ENCODE data around the gene DCBLD1.

DNA sequence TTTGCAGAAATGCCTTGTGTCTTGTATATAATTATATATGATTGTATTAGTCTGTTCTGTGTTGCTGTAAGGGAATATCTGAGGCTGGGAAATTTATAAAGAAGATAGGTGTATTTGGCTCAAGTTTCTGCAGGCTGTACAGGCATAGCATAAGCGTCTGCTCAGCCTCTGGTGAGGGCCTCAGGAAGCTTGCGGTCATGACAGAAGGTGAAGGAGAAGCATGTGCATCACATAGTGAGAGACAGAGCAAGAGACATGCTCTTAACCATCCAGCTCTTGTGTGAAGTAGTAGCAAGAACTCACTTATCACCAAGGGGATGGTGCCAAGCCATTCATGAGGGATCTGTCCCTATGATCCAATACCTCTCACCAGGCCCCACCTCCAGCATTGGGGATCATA lies 6.5 kb downstream of the DCBLD1 start:
- TF ChIP-seq, protein P1, sequence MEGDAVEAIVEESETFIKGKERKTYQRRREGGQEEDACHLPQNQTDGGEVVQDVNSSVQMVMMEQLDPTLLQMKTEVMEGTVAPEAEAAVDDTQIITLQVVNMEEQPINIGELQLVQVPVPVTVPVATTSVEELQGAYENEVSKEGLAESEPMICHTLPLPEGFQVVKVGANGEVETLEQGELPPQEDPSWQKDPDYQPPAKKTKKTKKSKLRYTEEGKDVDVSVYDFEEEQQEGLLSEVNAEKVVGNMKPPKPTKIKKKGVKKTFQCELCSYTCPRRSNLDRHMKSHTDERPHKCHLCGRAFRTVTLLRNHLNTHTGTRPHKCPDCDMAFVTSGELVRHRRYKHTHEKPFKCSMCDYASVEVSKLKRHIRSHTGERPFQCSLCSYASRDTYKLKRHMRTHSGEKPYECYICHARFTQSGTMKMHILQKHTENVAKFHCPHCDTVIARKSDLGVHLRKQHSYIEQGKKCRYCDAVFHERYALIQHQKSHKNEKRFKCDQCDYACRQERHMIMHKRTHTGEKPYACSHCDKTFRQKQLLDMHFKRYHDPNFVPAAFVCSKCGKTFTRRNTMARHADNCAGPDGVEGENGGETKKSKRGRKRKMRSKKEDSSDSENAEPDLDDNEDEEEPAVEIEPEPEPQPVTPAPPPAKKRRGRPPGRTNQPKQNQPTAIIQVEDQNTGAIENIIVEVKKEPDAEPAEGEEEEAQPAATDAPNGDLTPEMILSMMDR (IDR thresholded peaks at IDR 0.05), result no peak
- no peak for TF ChIP-seq ZFX (IDR thresholded peaks at IDR 0.05; ENCODE audit: borderline replicate concordance)
